ENCODE results near the gene OGN.

OGN gene

GRCh38 chr9:92381775-92382174, 22.6 kb downstream of the OGN start:
- Histone ChIP-seq H3K4me3 (ENCODE audit: low read length) (no peak overlapping the region), H3K9me3 (ENCODE audit: control insufficient read depth, insufficient read depth, low read length) (no peaks in the 10 kb centered on the region), H3K36me3 (ENCODE audit: control insufficient read depth, insufficient read depth, low read length) (no peaks in the 10 kb centered on the region), H3K4me1 (ENCODE audit: control insufficient read depth, insufficient read depth, low read length) (peaks cover 2% of the 10 kb centered on the region; the same call in 1 of the 2 replicates), H3K27me3 (ENCODE audit: control insufficient read depth, insufficient read depth, low read length) (no peaks in the 10 kb centered on the region), H3K27ac (ENCODE audit: low read length) (no peak overlapping the region)
- no CpG with 5 or more reads among the region's 2 CpGs for WGBS (ENCODE audit: insufficient coverage, insufficient read length)
- DNase-seq (ENCODE audit: low read depth, low spot score), result no peak

- WGBS (ENCODE audit: insufficient coverage, insufficient read length), result no CpG with 5 or more reads among the region's 2 CpGs
- Histone ChIP-seq H3K4me1 (ENCODE audit: control insufficient read depth, insufficient read depth, low read length) (peaks cover 2% of the 10 kb centered on the region; the same call in 1 of the 2 replicates), H3K4me3 (ENCODE audit: low read length) (no peak overlapping the region), H3K27ac (ENCODE audit: low read length) (no peak overlapping the region), H3K36me3 (ENCODE audit: control insufficient read depth, insufficient read depth, low read length) (no peaks in the 10 kb centered on the region), H3K27me3 (ENCODE audit: control insufficient read depth, insufficient read depth, low read length) (no peaks in the 10 kb centered on the region), H3K9me3 (ENCODE audit: control insufficient read depth, insufficient read depth, low read length) (no peaks in the 10 kb centered on the region)
- no peak for DNase-seq (ENCODE audit: low read depth, low spot score)
These were observed 23.8 kb downstream of the OGN start for GRCh38 chr9:92380603-92381002.

GRCh38 chr9:92378865-92379560, 25.4 kb downstream of the OGN start:
- WGBS (ENCODE audit: insufficient coverage, insufficient read length), result no CpG with 5 or more reads among the region's 7 CpGs
- Histone ChIP-seq H3K27me3 (ENCODE audit: control insufficient read depth, insufficient read depth, low read length) (no peaks in the 10 kb centered on the region), H3K4me1 (ENCODE audit: control insufficient read depth, insufficient read depth, low read length) (peaks cover 2% of the 10 kb centered on the region; the same call in 1 of the 2 replicates), H3K4me3 (ENCODE audit: low read length) (no peak overlapping the region), H3K36me3 (ENCODE audit: control insufficient read depth, insufficient read depth, low read length) (no peaks in the 10 kb centered on the region), H3K9me3 (ENCODE audit: control insufficient read depth, insufficient read depth, low read length) (no peaks in the 10 kb centered on the region), H3K27ac (ENCODE audit: low read length) (no peak overlapping the region)
- no peak for DNase-seq (ENCODE audit: low read depth, low spot score)

GRCh38 chr9:92377876-92378275, 26.5 kb downstream of the OGN start:
- no peak overlapping the region for H3K27ac ChIP-seq (ENCODE audit: low read length)
- no peak overlapping the region for H3K4me3 ChIP-seq (ENCODE audit: low read length)
- WGBS (ENCODE audit: insufficient coverage, insufficient read length), result no CpG with 5 or more reads among the region's 2 CpGs
- peaks cover 2% of the 10 kb centered on the region; the same call in 1 of the 2 replicates for H3K4me1 ChIP-seq (ENCODE audit: control insufficient read depth, insufficient read depth, low read length)
- DNase-seq (ENCODE audit: low read depth, low spot score), result no peak
- H3K27me3 ChIP-seq (ENCODE audit: control insufficient read depth, insufficient read depth, low read length), result no peaks in the 10 kb centered on the region
- no peaks in the 10 kb centered on the region for H3K9me3 ChIP-seq (ENCODE audit: control insufficient read depth, insufficient read depth, low read length)
- H3K36me3 ChIP-seq (ENCODE audit: control insufficient read depth, insufficient read depth, low read length), result no peaks in the 10 kb centered on the region

- H3K4me1 ChIP-seq (ENCODE audit: control insufficient read depth, insufficient read depth, low read length), result no peaks in the 10 kb centered on the region
- DNase-seq (ENCODE audit: low read depth, low spot score), result no peak
- no CpG with 5 or more reads among the region's 2 CpGs for WGBS (ENCODE audit: insufficient coverage, insufficient read length)
These were observed 31.2 kb downstream of the OGN start for GRCh38 chr9:92373167-92373566.

GRCh38 chr9:92369075-92369474, 35.3 kb downstream of the OGN start:
- Histone ChIP-seq H3K4me1 (ENCODE audit: control insufficient read depth, insufficient read depth, low read length) (no peaks in the 10 kb centered on the region), H3K9me3 (ENCODE audit: control insufficient read depth, insufficient read depth, low read length) (no peaks in the 10 kb centered on the region), H3K27ac (ENCODE audit: low read length) (no peak overlapping the region), H3K36me3 (ENCODE audit: control insufficient read depth, insufficient read depth, low read length) (no peaks in the 10 kb centered on the region), H3K27me3 (ENCODE audit: control insufficient read depth, insufficient read depth, low read length) (no peaks in the 10 kb centered on the region), H3K4me3 (ENCODE audit: low read length) (no peak overlapping the region)
- DNase-seq (ENCODE audit: low read depth, low spot score), result no peak
- WGBS (ENCODE audit: insufficient coverage, insufficient read length), result no CpG with 5 or more reads among the region's 2 CpGs

More at GRCh38 chr9:92373167-92373566, 31.2 kb downstream of the OGN start:
- Histone ChIP-seq H3K27me3 (ENCODE audit: control insufficient read depth, insufficient read depth, low read length) (no peaks in the 10 kb centered on the region), H3K27ac (ENCODE audit: low read length) (no peak overlapping the region), H3K4me3 (ENCODE audit: low read length) (no peak overlapping the region), H3K36me3 (ENCODE audit: control insufficient read depth, insufficient read depth, low read length) (no peaks in the 10 kb centered on the region), H3K9me3 (ENCODE audit: control insufficient read depth, insufficient read depth, low read length) (no peaks in the 10 kb centered on the region)

GRCh38 chr9:92360083-92360482, 44.3 kb downstream of the OGN start:
- WGBS (ENCODE audit: insufficient coverage, insufficient read length), result no CpG with 5 or more reads among the region's 3 CpGs
- no peak overlapping the region for H3K4me3 ChIP-seq (ENCODE audit: low read length)
- no peak for DNase-seq (ENCODE audit: low read depth, low spot score)

GRCh38 chr9:92359394-92359995, 44.9 kb downstream of the OGN start:
- Histone ChIP-seq H3K4me3 (ENCODE audit: low read length) (no peak overlapping the region), H3K27me3 (ENCODE audit: control insufficient read depth, insufficient read depth, low read length) (no peaks in the 10 kb centered on the region), H3K4me1 (ENCODE audit: control insufficient read depth, insufficient read depth, low read length) (no peaks in the 10 kb centered on the region), H3K9me3 (ENCODE audit: control insufficient read depth, insufficient read depth, low read length) (no peaks in the 10 kb centered on the region), H3K27ac (ENCODE audit: low read length) (no peak overlapping the region), H3K36me3 (ENCODE audit: control insufficient read depth, insufficient read depth, low read length) (no peaks in the 10 kb centered on the region)
- DNase-seq (ENCODE audit: low read depth, low spot score), result no peak
- WGBS (ENCODE audit: insufficient coverage, insufficient read length), result no CpG with 5 or more reads among the region's 2 CpGs

More at GRCh38 chr9:92360083-92360482, 44.3 kb downstream of the OGN start:
- Histone ChIP-seq H3K27ac (ENCODE audit: low read length) (no peak overlapping the region), H3K9me3 (ENCODE audit: control insufficient read depth, insufficient read depth, low read length) (no peaks in the 10 kb centered on the region), H3K36me3 (ENCODE audit: control insufficient read depth, insufficient read depth, low read length) (no peaks in the 10 kb centered on the region), H3K4me1 (ENCODE audit: control insufficient read depth, insufficient read depth, low read length) (no peaks in the 10 kb centered on the region), H3K27me3 (ENCODE audit: control insufficient read depth, insufficient read depth, low read length) (no peaks in the 10 kb centered on the region)

GRCh38 chr9:92353051-92353450, 51.3 kb downstream of the OGN start:
- Histone ChIP-seq H3K36me3 (ENCODE audit: control insufficient read depth, insufficient read depth, low read length) (no peaks in the 10 kb centered on the region), H3K4me1 (ENCODE audit: control insufficient read depth, insufficient read depth, low read length) (no peaks in the 10 kb centered on the region), H3K27me3 (ENCODE audit: control insufficient read depth, insufficient read depth, low read length) (no peaks in the 10 kb centered on the region), H3K9me3 (ENCODE audit: control insufficient read depth, insufficient read depth, low read length) (no peaks in the 10 kb centered on the region), H3K4me3 (ENCODE audit: low read length) (no peak overlapping the region), H3K27ac (ENCODE audit: low read length) (no peak overlapping the region)
- WGBS (ENCODE audit: insufficient coverage, insufficient read length), result no CpG with 5 or more reads among the region's 6 CpGs
- DNase-seq (ENCODE audit: low read depth, low spot score), result no peak

GRCh38 chr9:92350740-92351133, 53.6 kb downstream of the OGN start:
- Histone ChIP-seq H3K27me3 (ENCODE audit: control insufficient read depth, insufficient read depth, low read length) (no peaks in the 10 kb centered on the region), H3K4me3 (ENCODE audit: low read length) (no peak overlapping the region), H3K27ac (ENCODE audit: low read length) (no peak overlapping the region), H3K4me1 (ENCODE audit: control insufficient read depth, insufficient read depth, low read length) (no peaks in the 10 kb centered on the region), H3K9me3 (ENCODE audit: control insufficient read depth, insufficient read depth, low read length) (no peaks in the 10 kb centered on the region), H3K36me3 (ENCODE audit: control insufficient read depth, insufficient read depth, low read length) (0 out of 2 replicates have a peak, but pooled peaks cover 2% of the 10 kb centered on the region)
- DNase-seq (ENCODE audit: low read depth, low spot score), result no peak

Measured in iPS DF 6.9 (cell line).